NCI-H774 (cell line): Measurements from ENCODE around the gene UBAP2L.

ENCODE experiments used
- DNase-seq: peaks from one replicate; lab custom pipeline; 2025; lab: John Stamatoyannopoulos, UW

Gene UBAP2L, protein sequence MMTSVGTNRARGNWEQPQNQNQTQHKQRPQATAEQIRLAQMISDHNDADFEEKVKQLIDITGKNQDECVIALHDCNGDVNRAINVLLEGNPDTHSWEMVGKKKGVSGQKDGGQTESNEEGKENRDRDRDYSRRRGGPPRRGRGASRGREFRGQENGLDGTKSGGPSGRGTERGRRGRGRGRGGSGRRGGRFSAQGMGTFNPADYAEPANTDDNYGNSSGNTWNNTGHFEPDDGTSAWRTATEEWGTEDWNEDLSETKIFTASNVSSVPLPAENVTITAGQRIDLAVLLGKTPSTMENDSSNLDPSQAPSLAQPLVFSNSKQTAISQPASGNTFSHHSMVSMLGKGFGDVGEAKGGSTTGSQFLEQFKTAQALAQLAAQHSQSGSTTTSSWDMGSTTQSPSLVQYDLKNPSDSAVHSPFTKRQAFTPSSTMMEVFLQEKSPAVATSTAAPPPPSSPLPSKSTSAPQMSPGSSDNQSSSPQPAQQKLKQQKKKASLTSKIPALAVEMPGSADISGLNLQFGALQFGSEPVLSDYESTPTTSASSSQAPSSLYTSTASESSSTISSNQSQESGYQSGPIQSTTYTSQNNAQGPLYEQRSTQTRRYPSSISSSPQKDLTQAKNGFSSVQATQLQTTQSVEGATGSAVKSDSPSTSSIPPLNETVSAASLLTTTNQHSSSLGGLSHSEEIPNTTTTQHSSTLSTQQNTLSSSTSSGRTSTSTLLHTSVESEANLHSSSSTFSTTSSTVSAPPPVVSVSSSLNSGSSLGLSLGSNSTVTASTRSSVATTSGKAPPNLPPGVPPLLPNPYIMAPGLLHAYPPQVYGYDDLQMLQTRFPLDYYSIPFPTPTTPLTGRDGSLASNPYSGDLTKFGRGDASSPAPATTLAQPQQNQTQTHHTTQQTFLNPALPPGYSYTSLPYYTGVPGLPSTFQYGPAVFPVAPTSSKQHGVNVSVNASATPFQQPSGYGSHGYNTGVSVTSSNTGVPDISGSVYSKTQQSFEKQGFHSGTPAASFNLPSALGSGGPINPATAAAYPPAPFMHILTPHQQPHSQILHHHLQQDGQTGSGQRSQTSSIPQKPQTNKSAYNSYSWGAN

DNA sequence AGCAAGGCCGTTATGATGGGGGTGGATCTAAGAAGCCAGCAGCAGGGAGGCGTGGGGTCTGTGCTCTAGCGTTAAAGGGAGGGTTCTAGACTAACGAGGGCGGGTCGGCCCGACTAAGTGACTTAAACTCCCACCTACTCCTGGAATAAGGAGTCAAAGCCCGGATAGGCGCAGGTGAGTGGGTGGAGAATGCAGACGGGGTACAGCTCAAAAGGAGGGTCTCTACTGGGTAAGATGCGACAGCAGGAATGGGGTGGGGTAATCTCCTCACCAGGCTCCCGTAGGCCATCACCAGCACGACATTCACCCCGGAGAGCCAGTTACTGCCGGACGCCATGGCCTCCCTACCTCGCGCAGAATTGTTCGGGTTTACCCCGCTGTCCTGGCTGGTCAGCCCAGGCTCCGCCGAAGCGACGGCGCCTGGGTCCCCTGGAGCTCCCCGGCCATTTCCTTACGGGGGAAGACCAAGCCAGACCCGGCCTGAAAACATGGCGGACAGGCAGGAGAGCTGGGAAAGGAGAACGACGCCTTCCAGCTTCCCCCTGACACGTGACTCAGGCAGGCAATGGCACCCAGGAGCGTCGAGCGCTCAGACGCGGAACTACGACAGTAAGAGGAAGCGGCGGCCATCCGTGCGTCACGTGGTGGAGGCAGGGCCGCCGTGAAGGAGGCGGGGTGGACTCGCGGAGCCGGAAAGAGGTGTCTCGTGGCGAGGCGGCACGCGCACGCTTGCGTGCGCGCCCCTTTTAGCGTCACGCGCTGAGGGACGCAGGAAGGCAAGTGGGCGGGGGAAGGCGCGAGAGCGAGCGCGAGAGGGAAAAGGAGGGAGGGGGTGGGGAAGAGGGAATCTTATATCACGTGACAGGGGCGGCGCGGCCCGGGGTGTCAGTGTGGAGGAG is at the start of gene UBAP2L:
UBAP2L (plus strand) TSS at position 885 of the 899 bp plus-strand sequence. CDS start 4,169 bp downstream, outside the sequence.
- DNase-seq: peak; percentile 99

DNA sequence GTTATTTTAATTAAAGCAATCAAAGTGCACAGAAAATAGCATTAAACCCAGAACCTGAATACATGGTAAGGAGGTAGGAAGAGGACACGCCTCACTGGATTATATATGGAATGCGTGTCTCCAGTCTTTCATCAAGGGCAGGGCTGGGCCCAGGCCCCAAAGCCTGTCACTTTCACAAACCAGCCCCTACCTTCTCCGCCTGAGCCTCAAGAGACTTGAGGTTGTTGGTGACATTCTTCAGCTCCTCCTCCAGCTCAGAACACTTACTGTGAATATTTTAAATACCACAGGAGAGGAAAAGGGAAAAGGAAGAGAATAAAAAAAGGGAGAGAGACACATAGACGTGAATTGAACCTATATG is 49.6 kb upstream of the UBAP2L start:
- no peak for DNase-seq

DNA sequence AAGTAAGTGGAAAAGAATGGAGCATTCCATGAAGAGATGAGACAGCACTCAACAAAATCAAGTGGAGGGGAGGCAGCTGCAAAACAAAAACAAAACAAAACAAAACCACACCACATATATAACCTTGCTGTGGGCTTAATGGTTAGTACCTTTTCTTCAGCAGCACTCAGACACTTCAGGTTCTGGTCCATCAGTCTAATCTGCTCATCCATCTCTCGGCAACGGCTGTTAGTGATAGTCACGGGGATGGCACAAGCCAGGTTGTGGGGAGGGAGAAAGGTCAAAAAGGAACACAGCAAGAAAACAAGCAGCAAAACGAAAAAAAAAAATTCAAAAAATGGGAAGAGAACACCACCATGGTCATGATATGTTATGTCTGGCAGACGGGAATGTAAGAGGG is 48.9 kb upstream of the UBAP2L start:
- DNase-seq: no peak

DNA sequence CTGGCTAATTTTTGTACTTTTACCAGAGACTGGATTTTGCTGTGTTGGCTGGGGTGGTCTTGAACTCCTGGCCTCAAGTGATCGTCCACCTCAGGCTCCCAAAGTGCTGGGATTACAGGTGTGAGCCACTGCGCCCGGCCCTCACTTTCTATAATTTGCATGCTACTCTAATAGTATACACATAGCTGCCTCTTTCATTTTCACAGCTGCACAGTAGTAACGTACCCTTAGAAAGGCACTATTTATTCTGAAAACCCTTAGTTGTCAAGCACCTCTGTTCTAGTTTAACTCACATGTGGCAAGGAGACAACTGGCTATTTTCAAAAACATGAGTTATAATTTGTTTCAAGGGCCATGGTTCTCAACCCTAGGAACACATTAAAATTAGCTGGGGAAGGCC is 46.1 kb upstream of the UBAP2L start:
- DNase-seq: no peak

DNA sequence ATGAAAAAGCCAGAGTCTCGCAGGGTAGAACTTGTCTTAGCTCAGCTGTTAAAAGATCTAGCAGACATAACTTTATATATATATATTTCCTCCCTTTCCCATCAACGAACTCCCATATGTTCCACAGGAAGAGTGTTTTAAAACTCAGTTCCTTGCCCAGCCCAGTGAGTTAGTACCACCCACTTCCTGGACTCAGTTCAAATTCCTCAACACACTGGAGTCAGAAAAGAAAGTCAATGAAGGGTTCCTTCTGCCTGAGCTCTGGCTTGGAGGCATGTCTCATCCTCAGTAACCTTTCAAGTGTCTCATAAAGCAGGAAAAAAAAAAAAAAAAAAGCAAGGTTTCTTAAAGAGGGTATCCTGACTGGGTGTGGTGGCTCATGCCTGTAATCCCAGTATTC is 44.4 kb upstream of the UBAP2L start:
- no peak for DNase-seq

DNA sequence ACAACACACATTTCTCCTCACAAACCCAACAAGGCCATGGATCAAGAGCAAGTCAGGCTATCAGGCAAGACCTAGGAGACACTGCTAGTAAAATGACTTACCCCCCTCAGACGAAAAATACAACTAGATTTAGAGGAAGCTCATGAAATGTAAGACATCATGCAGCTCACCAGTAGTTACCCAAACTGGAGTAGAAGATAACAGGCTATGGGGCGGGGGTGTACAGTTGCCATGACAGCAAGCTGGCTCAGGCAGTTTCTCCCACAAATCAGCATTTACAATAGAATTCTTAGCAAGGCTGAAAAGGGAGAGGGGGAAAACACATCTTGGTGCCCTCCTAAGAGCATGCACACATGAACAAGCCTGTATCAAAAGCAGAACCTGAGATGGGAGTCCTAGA is 42.7 kb upstream of the UBAP2L start:
- no peak for DNase-seq

DNA sequence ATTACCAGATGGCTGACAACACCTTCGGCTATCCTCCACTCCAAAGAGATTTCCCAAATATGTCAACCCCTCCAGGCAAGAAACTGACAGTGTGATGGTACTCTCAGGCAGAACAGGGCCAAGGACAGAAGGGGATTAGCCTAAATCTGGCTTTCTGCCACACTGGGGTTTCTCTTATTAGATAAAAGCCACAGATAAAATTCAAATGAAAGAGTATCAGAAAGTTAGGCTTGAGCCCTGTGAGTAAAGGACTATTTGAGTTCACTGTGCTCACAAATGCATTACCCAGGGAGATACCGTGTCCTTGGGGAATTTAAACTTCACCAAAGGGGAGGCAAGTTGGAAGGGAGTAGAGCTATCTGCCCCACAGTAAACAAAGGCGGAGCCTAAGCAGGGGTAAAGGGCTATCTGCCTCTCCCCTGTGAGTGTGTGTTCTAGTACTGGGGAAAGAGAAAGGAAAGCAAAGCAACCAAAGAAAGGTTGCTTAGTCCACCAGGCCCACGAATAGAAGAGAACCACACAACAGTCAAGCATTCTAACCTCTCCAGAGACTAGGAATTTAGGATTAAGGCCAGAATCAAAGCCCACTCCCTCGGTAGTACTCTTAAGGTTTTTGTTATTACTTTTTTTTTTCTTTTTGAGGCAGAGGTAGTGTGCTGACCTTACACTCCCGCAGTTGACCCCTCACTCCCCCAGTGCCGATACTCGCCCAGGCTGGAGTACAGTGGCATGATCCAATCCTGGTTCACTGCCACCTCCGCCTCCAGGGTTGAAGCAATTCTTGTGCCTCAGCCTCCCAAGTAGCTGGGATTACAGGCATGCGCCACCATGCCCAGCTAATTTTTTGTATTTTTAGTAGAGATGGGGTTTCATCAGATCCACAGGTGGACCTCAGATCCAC is 41.6 kb upstream of the UBAP2L start:
- DNase-seq: no peak

DNA sequence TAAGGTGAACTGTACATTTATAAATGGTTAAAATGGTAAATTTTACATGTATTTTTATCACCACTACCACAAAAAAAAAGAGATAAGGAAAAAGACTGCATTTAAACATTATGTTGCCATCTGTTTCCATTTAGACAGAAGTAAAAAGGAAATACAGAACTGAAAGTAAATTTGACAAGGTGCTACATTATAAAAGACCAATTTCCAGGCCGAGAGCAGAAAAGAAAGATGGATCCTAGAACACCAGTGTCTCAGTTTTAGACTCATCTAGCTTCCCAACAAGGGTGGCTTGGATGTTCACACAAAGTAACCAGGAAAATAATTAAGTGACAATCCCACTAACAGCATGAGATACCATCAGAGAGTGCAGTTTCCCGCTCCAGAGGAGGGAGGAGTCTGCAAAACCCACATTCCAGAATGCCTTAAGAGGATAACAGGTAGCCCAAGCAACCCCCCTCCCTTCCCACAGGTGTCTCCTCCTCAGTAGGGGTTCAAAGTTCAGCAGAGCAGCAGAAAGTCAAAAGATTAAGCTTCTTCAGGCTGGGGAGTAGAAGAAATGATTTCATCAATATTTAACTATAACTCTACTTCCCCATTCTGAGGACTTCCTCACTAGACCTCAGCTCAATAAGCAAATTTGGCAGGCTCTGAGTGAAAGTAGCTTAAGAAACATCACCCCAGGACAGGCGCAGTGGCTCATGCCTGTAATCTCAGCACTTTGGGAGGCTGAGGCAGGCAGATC is 40.6 kb upstream of the UBAP2L start:
- DNase-seq: no peak

DNA sequence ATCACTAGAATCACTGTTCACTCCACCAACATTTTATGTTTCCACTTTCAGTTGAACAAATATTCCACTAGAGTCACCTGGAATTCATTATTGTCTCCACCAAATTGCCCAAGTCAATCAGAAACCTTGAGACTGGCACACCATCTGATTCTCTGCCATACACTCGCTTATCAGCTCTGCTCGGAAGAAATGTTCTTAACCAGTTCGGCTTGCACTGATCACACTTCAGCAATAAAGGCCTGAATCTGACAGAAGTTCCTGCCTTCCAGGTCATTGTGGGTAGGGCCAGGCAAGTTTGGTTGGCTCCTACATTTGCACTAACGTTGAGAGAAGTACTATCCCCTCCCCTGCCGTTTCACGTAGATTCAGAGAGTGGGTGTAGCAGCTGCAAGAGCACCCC is 38.8 kb upstream of the UBAP2L start:
- DNase-seq: no peak

DNA sequence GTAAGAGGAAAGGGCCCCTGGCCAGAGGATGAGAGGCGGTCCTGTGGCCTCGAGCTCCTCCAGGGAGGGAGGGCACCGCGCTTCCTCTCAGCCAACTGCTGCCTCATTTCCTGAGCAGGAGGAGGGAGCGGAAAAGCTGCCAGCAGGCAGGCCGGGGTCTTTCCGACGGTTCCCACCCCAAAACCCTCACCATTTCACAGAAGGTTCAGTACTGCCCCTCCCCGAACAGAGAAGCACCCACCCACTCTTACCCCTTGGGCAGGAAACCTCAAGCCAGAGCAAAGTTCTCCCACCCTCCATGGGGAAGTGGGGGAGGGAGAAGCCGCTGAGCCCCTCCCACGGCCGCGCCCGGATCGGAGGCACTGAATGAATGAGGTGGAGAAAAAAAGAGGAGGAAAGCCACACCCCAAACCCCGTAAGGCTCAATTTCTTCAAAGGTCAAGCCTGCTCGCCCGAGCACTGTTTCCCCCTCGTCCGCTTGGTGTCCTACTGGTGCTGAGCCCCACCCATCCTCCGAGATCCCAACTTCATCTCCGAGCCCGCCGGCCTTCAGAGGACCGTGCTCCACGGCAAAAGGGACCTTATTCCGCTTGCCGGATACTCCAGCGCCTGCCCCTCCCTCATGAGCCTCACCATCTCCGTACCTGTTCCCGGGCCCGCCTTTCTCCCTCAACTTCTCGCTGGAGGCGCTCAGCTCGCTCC is 38.3 kb upstream of the UBAP2L start:
- DNase-seq: peak; percentile 61

DNA sequence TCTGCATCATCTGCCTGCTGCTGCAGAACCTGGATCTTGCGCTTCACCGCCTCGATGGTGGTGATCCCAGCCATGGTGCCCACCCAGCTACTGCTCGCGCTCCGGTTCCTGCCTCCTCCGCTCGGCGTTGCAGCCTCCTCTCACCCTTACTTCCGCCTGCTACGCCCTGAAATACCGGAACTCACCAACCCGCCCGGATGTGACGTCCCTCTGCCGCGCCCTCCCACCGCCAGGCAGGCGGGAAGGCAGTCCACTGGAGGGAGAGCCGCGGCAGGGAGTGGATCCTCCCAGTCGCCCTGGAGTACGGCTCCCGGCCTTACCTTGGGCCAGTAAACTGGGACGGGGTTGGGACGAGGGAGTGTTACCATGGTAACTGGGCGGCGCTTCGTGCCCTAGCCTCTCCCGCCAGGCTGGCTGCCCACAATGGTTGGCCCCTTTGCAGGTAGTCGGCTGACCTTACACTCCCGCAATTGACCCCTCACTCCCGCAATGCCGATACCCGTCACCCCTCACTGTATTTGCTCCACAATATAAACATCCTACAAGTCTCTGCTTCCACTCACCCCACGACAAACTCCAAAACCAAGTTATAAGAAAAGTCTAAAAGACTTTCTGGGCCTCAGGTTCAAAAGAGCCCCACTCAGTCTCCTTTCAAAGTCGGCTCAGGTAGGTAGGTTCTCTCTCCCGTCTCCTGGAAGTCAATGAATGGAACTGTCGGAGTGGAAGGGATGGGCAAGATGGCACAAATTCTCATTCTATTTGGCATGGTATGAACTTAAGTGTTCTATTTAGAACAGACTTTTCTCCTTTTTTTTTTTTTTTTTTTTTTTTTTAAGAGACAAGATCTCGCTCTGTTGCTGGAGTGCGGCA is 37.5 kb upstream of the UBAP2L start:
- DNase-seq: peak; percentile 99

DNA sequence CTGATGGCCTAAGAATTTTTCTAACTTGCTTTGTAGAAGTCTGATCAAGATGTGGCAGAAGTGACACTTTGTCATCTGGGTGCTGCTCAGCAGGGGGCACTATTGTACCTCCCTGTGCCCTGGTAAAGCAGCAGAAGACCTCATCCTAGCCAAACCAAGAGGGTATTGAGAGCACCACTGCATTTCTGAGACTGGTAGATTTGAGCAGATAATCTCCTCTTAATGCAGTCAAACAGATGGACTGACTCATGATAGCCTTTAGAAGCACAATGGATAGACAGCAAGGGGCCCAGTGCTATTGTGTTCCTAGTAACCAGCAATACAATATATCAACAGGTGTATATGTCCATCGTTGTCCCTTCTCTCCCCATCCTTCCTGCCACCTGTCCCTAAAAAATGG is 34.6 kb upstream of the UBAP2L start:
- peak; percentile 56 for DNase-seq

DNA sequence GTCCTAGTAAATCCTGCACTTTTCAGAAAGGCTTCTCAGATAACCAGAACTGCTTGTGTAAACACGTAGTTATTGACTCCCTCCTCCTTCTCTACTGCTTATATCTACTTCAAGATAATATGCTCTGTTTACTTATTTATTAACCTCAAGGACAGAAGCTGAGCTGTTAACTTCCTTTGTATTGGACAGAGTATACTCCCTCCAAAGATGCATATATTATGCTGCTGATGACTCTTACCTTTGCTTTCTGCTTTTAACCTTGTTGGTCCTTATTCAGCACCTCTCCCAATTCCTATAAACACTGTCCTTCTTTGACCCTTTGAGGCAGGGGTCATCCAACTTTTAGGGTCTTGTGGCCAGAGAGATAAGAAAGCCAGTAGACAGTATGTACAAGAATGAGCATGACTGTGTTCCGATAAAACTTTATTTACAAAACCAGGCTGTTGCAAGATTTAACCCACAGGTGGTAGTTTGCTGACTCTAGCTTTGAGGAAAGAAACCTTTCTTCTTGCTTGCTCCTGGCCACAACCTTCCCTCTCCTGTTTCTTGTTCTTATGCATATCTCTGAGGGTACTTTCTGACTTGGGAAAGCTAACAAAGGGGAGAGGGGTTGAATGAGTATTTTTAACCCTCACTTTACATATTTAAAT is 33.8 kb upstream of the UBAP2L start:
- no peak for DNase-seq

DNA sequence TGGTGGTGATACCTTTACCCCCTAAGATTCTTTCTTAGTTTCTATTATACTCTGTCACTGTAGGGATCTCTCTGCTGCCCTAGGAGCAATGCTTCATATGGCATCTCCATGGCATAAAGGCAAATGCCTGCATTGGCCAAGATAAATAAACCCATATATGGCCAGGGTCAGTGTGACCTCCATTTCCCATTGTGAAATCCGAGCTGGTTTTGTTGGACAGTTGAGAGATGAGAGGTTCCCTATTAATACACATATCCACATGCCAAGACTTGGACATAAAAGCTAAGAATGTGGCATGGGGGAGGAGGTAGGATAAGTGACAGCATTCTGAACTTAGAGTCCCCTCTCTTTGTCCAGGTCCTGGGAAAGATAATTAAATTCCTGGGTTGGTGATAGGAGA is 30.2 kb upstream of the UBAP2L start:
- no peak for DNase-seq

DNA sequence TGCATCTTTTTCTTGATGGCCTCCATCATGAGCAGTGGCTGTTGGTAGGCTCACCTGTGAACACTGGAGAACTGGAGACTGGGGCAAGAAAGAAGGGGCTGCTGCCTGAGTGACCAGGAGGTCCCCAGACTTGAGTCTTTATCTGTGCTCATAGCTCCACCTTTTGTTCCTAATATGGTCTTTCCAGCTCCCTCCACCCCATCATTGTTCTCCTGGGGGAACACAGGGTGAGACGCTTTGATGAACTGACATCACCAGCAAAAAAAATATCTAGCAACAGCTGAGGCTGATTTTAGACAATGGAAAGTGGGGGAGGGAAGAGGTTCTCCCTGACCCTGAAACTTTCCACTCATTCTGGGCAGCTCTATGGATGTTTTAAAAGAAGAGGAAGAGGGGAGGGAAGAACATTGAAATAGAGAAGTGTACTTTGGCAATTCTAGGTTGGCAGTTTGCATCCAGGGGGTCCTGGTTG is 28.7 kb upstream of the UBAP2L start, which contains the start of gene TPM3:
TPM3 (minus strand) TSS at position 111 of the 472 bp plus-strand sequence; CDS start at position 29, 82 bp downstream.
- DNase-seq: no peak

DNA sequence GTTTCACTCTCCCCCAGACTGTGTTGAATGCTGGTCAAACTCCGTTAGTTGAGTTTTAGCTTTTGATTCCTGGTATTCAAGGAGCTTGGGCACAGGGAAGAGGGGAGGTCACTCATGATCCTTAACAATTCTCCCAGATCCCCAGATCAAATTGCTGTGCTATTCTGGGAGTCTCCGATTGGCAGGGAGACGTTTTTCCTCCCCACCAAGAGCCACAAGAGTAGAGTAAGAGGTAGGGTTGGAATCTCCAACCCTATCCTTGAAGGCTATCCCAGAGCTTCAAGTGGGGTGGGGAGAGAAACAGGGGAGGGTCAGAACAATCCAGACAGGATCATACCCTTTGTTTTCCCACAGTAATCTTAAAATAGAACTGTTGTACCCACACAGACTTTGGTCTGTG is 28.3 kb upstream of the UBAP2L start:
- no peak for DNase-seq

DNA sequence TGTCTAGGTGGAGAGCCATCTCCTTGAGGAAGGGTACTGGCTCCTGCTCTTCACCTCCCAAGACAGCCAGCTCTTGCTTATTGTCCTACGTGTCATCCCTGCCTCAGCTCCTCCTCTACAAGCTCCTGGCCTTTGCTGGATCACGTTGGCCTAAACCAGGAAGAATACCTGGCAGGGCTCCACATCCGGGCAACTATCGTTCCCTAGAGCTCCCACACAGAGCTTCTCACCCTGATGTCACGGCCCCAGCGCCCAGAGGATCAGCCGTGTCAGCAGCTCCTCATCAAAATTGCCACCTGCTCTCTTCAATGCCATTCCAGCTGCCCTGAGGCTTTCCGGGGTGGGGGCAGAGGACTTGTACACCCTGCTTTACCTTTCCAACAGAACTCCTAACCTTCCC is 26.9 kb upstream of the UBAP2L start:
- peak; percentile 54 for DNase-seq
